ENCODE data around the gene CMTM3. TPM values are rescaled to one million over a fixed set of nuclear protein-coding genes. Genes with fewer than 3 reads are reported as not detected.

CMTM3 gene
- polyA plus RNA-seq, 1 donor (not counting 4 experiments of a cell fraction or from before 2014, with no cell fraction given), result 15.7 TPM

GRCh38 chr16:66616592-66616991, 12.1 kb downstream of the CMTM3 start:
- no peaks in the 10 kb centered on the region for H3K27me3 ChIP-seq (ENCODE audit: control insufficient read depth, extremely low read depth, insufficient read depth, low read length)
- TF ChIP-seq EZH2 (IDR thresholded peaks at IDR 0.05; ENCODE audit: low read length), result no peak
- no peak for TF ChIP-seq CTCF (optimal IDR thresholded peaks at IDR 0.05 in 1 of 3, IDR thresholded peaks at IDR 0.05 in 1 of 3, conservative IDR thresholded peaks at IDR 0.05 in 1 of 3; ENCODE audit: extremely low read depth in 1 of 3, insufficient read depth in 2 of 3, low read length in 3 of 3)
- dilution Hi-C loops (cut with MboI; ENCODE audit: extremely low pct_ligation_motif_present, low sequenced_read_pairs), result no loop called here
- no peak for DNase-seq (ENCODE audit: low read depth, low spot score)
- FAIRE-seq, result no peak
- H2AFZ ChIP-seq (ENCODE audit: control insufficient read depth, low read length), result no peak overlapping the region
- H3K36me3 ChIP-seq (ENCODE audit: control insufficient read depth in 2 of 2, extremely low read depth in 1 of 2, insufficient read depth in 2 of 2, low read length in 2 of 2), result peaks cover 7 to 19% of the 10 kb centered on the region in 2 experiments
- H3K79me2 ChIP-seq (ENCODE audit: control insufficient read depth, insufficient read depth, low read length), result no peaks in the 10 kb centered on the region
- H3K4me3 ChIP-seq (ENCODE audit: control insufficient read depth in 2 of 3, extremely low read depth in 1 of 3, insufficient read depth in 2 of 3, low read depth in 1 of 3, low read length in 3 of 3), result no peak overlapping the region
- no peaks in the 10 kb centered on the region for H3K9me3 ChIP-seq (ENCODE audit: control insufficient read depth, low read depth, low read length)
- H3K4me1 ChIP-seq (ENCODE audit: control insufficient read depth, extremely low read depth, insufficient read depth, low read length), result peaks cover 24% of the 10 kb centered on the region
- H3K27ac ChIP-seq (ENCODE audit: control insufficient read depth, insufficient read depth, low read length), result no peak overlapping the region
- H3K9ac ChIP-seq (ENCODE audit: control insufficient read depth, extremely low read depth, insufficient read depth, low read length), result no peak overlapping the region
- H3K4me2 ChIP-seq (ENCODE audit: control insufficient read depth, extremely low read depth, insufficient read depth, low read depth, low read length), result no peak overlapping the region
- no peaks in the 10 kb centered on the region for H4K20me1 ChIP-seq (ENCODE audit: control insufficient read depth, extremely low read depth, insufficient read depth, low read length)
- no peaks in the 10 kb centered on the region for H3K9me1 ChIP-seq (ENCODE audit: control insufficient read depth, extremely low read depth, insufficient read depth, low read length)

GRCh38 chr16:66617010-66617434, 12.5 kb downstream of the CMTM3 start:
- H3K36me3 ChIP-seq (ENCODE audit: control insufficient read depth in 2 of 2, extremely low read depth in 1 of 2, insufficient read depth in 2 of 2, low read length in 2 of 2), result peaks cover 5 to 20% of the 10 kb centered on the region in 2 experiments
- H3K9me3 ChIP-seq (ENCODE audit: control insufficient read depth, low read depth, low read length), result no peaks in the 10 kb centered on the region
- H3K27me3 ChIP-seq (ENCODE audit: control insufficient read depth, extremely low read depth, insufficient read depth, low read length), result no peaks in the 10 kb centered on the region
- TF ChIP-seq EZH2 (IDR thresholded peaks at IDR 0.05; ENCODE audit: low read length) (no peak), CTCF (optimal IDR thresholded peaks at IDR 0.05 in 1 of 3, IDR thresholded peaks at IDR 0.05 in 1 of 3, conservative IDR thresholded peaks at IDR 0.05 in 1 of 3; ENCODE audit: extremely low read depth in 1 of 3, insufficient read depth in 2 of 3, low read length in 3 of 3) (no peak)
- H3K4me3 ChIP-seq (ENCODE audit: control insufficient read depth in 2 of 3, extremely low read depth in 1 of 3, insufficient read depth in 2 of 3, low read depth in 1 of 3, low read length in 3 of 3), result no peak overlapping the region
- H4K20me1 ChIP-seq (ENCODE audit: control insufficient read depth, extremely low read depth, insufficient read depth, low read length), result no peaks in the 10 kb centered on the region
- dilution Hi-C loops (cut with MboI; ENCODE audit: extremely low pct_ligation_motif_present, low sequenced_read_pairs), result no loop called here
- no peak overlapping the region for H3K4me2 ChIP-seq (ENCODE audit: control insufficient read depth, extremely low read depth, insufficient read depth, low read depth, low read length)
- no peak overlapping the region for H3K9ac ChIP-seq (ENCODE audit: control insufficient read depth, extremely low read depth, insufficient read depth, low read length)
- no peak overlapping the region for H3K27ac ChIP-seq (ENCODE audit: control insufficient read depth, insufficient read depth, low read length)
- DNase-seq (ENCODE audit: low read depth, low spot score) (no peak), FAIRE-seq (no peak)
- no peaks in the 10 kb centered on the region for H3K79me2 ChIP-seq (ENCODE audit: control insufficient read depth, insufficient read depth, low read length)
- no peaks in the 10 kb centered on the region for H3K9me1 ChIP-seq (ENCODE audit: control insufficient read depth, extremely low read depth, insufficient read depth, low read length)
- H3K4me1 ChIP-seq (ENCODE audit: control insufficient read depth, extremely low read depth, insufficient read depth, low read length), result peaks cover 24% of the 10 kb centered on the region
- no peak overlapping the region for H2AFZ ChIP-seq (ENCODE audit: control insufficient read depth, low read length)
